Measurements from ENCODE around the gene DTNA.
"Not testable (repeated sequence)": the region's sequence is repeated elsewhere in the genome, so short reads cannot be mapped to it uniquely, and the experiment has no call there.

DTNA gene

GRCh38 chr18:34718610-34719009 is 8.5 kb downstream of the DTNA start:
- H3K79me2 ChIP-seq (ENCODE audit: control insufficient read depth, low read length) = no peaks in the 10 kb centered on the region
- no peaks in the 10 kb centered on the region for H3K9me3 ChIP-seq (ENCODE audit: control insufficient read depth, insufficient read depth, low read length)
- no peak overlapping the region for H3K4me2 ChIP-seq (ENCODE audit: low read length)
- no peaks in the 10 kb centered on the region for H3K4me1 ChIP-seq (ENCODE audit: control insufficient read depth, low read length)
- no peaks in the 10 kb centered on the region for H3K36me3 ChIP-seq (ENCODE audit: control insufficient read depth, low read length)
- no peaks in the 10 kb centered on the region for H3F3A ChIP-seq (ENCODE audit: control insufficient read depth, insufficient read depth)
- H3K27ac ChIP-seq (ENCODE audit: low read depth, low read length) = no peak overlapping the region
- TF ChIP-seq EZH2phosphoT487 (IDR thresholded peaks at IDR 0.05; ENCODE audit: borderline replicate concordance, low read length) = no peak
- TF ChIP-seq CTCF (IDR thresholded peaks at IDR 0.05; ENCODE audit: low read depth, low read length, poor library complexity, severe bottlenecking) = no peak
- no peak overlapping the region for H3K4me3 ChIP-seq (ENCODE audit: low read length)
- no peaks in the 10 kb centered on the region for H4K20me1 ChIP-seq (ENCODE audit: control insufficient read depth, insufficient read depth, low read depth, low read length)
- H3K27me3 ChIP-seq (ENCODE audit: control insufficient read depth, low read length) = no peaks in the 10 kb centered on the region
- H3K9me2 ChIP-seq (replicated peaks; ENCODE audit: control insufficient read depth, low read length) = no peaks in the 10 kb centered on the region

- H3K9me2 ChIP-seq (replicated peaks; ENCODE audit: control insufficient read depth, low read length) = no peaks in the 10 kb centered on the region
- H3K79me2 ChIP-seq (ENCODE audit: control insufficient read depth, low read length) = no peaks in the 10 kb centered on the region
- TF ChIP-seq CTCF (IDR thresholded peaks at IDR 0.05; ENCODE audit: low read depth, low read length, poor library complexity, severe bottlenecking) = no peak
- H3K27ac ChIP-seq (ENCODE audit: low read depth, low read length) = no peak overlapping the region
- H3K4me3 ChIP-seq (ENCODE audit: low read length) = no peak overlapping the region
- no peaks in the 10 kb centered on the region for H3F3A ChIP-seq (ENCODE audit: control insufficient read depth, insufficient read depth)
- no peak overlapping the region for H3K4me2 ChIP-seq (ENCODE audit: low read length)
- no peaks in the 10 kb centered on the region for H3K4me1 ChIP-seq (ENCODE audit: control insufficient read depth, low read length)
- no peaks in the 10 kb centered on the region for H3K36me3 ChIP-seq (ENCODE audit: control insufficient read depth, low read length)
- H3K9me3 ChIP-seq (ENCODE audit: control insufficient read depth, insufficient read depth, low read length) = no peaks in the 10 kb centered on the region
- H3K27me3 ChIP-seq (ENCODE audit: control insufficient read depth, low read length) = no peaks in the 10 kb centered on the region
- no peaks in the 10 kb centered on the region for H4K20me1 ChIP-seq (ENCODE audit: control insufficient read depth, insufficient read depth, low read depth, low read length)
Observed at GRCh38 chr18:34720220-34720619, 10.1 kb downstream of the DTNA start.

GRCh38 chr18:34723143-34723542 is 13.0 kb downstream of the DTNA start:
- Histone ChIP-seq H3K27me3 (ENCODE audit: control insufficient read depth, low read length) (no peaks in the 10 kb centered on the region), H3K79me2 (ENCODE audit: control insufficient read depth, low read length) (no peaks in the 10 kb centered on the region), H3F3A (ENCODE audit: control insufficient read depth, insufficient read depth) (no peaks in the 10 kb centered on the region), H3K36me3 (ENCODE audit: control insufficient read depth, low read length) (no peaks in the 10 kb centered on the region), H3K9me2 (replicated peaks; ENCODE audit: control insufficient read depth, low read length) (no peaks in the 10 kb centered on the region), H3K9me3 (ENCODE audit: control insufficient read depth, insufficient read depth, low read length) (no peaks in the 10 kb centered on the region), H3K4me1 (ENCODE audit: control insufficient read depth, low read length) (no peaks in the 10 kb centered on the region), H3K27ac (ENCODE audit: low read depth, low read length) (no peak overlapping the region), H3K4me2 (ENCODE audit: low read length) (no peak overlapping the region), H3K4me3 (ENCODE audit: low read length) (no peak overlapping the region), H4K20me1 (ENCODE audit: control insufficient read depth, insufficient read depth, low read depth, low read length) (no peaks in the 10 kb centered on the region)
- no peak for TF ChIP-seq EZH2phosphoT487 (IDR thresholded peaks at IDR 0.05; ENCODE audit: borderline replicate concordance, low read length)
- TF ChIP-seq CTCF (IDR thresholded peaks at IDR 0.05; ENCODE audit: low read depth, low read length, poor library complexity, severe bottlenecking) = no peak

DNA sequence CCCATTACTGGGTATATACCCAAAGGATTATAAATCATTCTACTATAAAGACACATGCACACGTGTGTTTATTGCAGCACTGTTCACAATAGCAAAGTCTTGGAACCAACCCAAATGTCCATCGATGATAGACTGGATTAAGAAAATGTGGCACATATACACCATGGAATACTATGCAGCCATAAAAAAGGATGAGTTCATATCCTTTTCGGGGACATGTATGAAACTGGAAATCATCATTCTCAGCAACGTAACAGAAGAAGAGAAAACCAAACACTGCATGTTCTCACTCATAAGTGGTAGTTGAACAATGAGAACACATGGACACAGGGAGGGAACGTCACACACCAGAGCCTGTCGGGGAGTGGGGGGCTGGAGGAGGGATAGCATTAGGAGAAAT is 15.6 kb downstream of the DTNA start:
- not testable (repeated sequence) for H3K9me3 ChIP-seq (ENCODE audit: control insufficient read depth, insufficient read depth, low read length); H3K36me3 ChIP-seq (ENCODE audit: control insufficient read depth, low read length); H3K4me1 ChIP-seq (ENCODE audit: control insufficient read depth, low read length); H3K27me3 ChIP-seq (ENCODE audit: control insufficient read depth, low read length); H3F3A ChIP-seq (ENCODE audit: control insufficient read depth, insufficient read depth); H3K27ac ChIP-seq (ENCODE audit: low read depth, low read length); H3K4me2 ChIP-seq (ENCODE audit: low read length); H3K79me2 ChIP-seq (ENCODE audit: control insufficient read depth, low read length); H4K20me1 ChIP-seq (ENCODE audit: control insufficient read depth, insufficient read depth, low read depth, low read length); H3K4me3 ChIP-seq (ENCODE audit: low read length); H3K9me2 ChIP-seq (replicated peaks; ENCODE audit: control insufficient read depth, low read length)

Measured in DOHH2 (cell line).